Measurements from ENCODE around the gene SENP7.

Gene SENP7

GRCh38 chr3:101509281-101509680, 3.7 kb downstream of the SENP7 start:
- in situ Hi-C loops (cut with MboI; ENCODE audit: low sequenced_read_pairs, unreplicated experiment): no loop called here
- no peak for DNase-seq (ENCODE audit: low spot score)
- TF ChIP-seq, protein P1, sequence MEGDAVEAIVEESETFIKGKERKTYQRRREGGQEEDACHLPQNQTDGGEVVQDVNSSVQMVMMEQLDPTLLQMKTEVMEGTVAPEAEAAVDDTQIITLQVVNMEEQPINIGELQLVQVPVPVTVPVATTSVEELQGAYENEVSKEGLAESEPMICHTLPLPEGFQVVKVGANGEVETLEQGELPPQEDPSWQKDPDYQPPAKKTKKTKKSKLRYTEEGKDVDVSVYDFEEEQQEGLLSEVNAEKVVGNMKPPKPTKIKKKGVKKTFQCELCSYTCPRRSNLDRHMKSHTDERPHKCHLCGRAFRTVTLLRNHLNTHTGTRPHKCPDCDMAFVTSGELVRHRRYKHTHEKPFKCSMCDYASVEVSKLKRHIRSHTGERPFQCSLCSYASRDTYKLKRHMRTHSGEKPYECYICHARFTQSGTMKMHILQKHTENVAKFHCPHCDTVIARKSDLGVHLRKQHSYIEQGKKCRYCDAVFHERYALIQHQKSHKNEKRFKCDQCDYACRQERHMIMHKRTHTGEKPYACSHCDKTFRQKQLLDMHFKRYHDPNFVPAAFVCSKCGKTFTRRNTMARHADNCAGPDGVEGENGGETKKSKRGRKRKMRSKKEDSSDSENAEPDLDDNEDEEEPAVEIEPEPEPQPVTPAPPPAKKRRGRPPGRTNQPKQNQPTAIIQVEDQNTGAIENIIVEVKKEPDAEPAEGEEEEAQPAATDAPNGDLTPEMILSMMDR (IDR thresholded peaks at IDR 0.05; ENCODE audit: borderline replicate concordance, control extremely low read depth, extremely low read depth, insufficient read depth, missing control alignments): no peak

GRCh38 chr3:101501783-101502182, 11.2 kb downstream of the SENP7 start:
- no peak for DNase-seq (ENCODE audit: low spot score)
- in situ Hi-C loops (cut with MboI; ENCODE audit: low sequenced_read_pairs, unreplicated experiment): no loop called here
- TF ChIP-seq, protein P1 (IDR thresholded peaks at IDR 0.05; ENCODE audit: borderline replicate concordance, control extremely low read depth, extremely low read depth, insufficient read depth, missing control alignments): no peak

DNA sequence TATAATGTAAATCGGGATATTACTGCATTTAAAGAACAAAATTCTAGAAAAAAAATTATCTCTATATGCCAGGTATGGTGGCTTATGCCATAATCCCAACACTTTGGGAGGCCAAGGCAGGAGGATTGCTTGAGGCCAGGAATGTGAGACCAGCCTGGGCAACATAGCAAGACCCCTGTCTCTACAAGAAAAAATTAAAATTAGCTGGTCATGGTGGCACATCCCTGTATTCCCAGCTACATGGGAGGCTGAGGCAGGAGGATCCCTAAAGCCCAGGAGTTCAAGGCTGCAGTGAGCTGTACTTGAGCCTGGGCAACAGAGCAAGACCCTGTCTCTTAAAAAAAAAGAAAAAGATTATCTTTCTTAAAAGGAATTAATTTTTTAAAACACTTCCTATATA, 12.8 kb downstream of the SENP7 start:
- TF ChIP-seq, protein P1 (IDR thresholded peaks at IDR 0.05; ENCODE audit: borderline replicate concordance, control extremely low read depth, extremely low read depth, insufficient read depth, missing control alignments): no peak
- in situ Hi-C loops (cut with MboI; ENCODE audit: low sequenced_read_pairs, unreplicated experiment): no loop called here
- no peak for DNase-seq (ENCODE audit: low spot score)

- TF ChIP-seq, protein P1 (IDR thresholded peaks at IDR 0.05; ENCODE audit: borderline replicate concordance, control extremely low read depth, extremely low read depth, insufficient read depth, missing control alignments): no peak
- in situ Hi-C loops (cut with MboI; ENCODE audit: low sequenced_read_pairs, unreplicated experiment): no loop called here
Measured at GRCh38 chr3:101497803-101498202, 15.2 kb downstream of the SENP7 start.

DNA sequence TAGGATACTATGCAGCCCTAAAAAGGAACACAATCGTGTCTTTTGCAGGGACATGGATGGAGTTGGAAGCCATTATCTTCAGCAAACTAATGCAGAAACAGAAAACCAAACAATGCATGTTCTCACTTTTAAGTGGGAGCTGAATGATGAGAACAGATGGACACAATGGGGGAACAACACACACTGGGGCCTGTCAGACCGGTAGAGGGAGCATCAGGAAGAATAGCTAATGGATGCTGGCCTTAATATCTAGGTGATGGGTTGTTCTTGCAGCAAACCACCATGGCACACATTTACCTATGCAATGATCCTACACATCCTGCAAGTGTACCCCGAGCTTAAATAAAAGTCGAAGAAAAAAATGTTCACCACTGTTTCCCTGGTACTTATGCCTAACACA, 17.5 kb downstream of the SENP7 start:
- TF ChIP-seq, protein P1 (IDR thresholded peaks at IDR 0.05; ENCODE audit: borderline replicate concordance, control extremely low read depth, extremely low read depth, insufficient read depth, missing control alignments): no peak
- no peak for DNase-seq (ENCODE audit: low spot score)
- in situ Hi-C loops (cut with MboI; ENCODE audit: low sequenced_read_pairs, unreplicated experiment): no loop called here

More at GRCh38 chr3:101497803-101498202, 15.2 kb downstream of the SENP7 start:
- DNase-seq (ENCODE audit: low spot score): no peak

DNA sequence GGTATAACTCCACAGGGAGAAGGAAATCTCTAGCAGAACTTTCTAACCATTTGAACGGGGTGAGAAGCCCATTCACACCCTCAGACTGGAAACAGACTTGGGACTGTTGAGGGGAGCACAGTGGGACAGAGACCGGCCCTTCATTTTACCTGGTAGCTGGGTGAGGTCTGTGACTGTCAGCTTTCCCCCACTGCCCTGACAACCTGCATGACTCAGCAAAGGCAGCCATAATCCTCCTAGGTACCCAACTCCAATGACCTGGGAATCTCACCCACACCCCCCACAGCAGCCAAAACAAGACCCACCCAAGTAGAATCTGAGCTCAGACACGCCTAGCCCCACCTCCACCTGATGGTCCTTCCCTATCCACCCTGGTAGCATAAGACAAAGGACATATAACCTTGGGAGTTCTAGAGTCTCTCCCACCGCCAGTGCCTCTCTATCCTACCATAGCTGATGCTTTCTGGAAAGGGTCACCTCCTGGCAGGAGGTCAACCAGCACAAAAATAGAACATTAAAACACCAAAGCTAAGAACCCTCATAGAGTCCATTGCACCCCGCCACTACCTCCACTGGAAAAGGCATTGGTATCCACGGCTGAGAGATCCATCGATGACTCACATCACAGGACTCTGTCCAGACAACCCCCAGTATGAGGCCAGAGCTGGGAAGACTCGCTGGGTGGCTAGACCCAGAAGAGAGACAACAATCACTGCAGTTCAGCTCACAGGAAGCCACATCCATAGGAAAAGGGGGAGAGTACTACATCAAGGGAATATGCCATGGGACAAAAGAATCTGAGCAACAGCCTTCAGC, 28.0 kb downstream of the SENP7 start:
- in situ Hi-C loops (cut with MboI; ENCODE audit: low sequenced_read_pairs, unreplicated experiment): no loop called here
- TF ChIP-seq, protein P1 (IDR thresholded peaks at IDR 0.05; ENCODE audit: borderline replicate concordance, control extremely low read depth, extremely low read depth, insufficient read depth, missing control alignments): no peak
- DNase-seq (ENCODE audit: low spot score): no peak

All from GM13976 (cell line).